HepG2 (cell line): ENCODE results near the gene ADI1. TPM values are rescaled to one million over a fixed set of nuclear protein-coding genes. Genes with fewer than 3 reads are reported as not detected.

ENCODE experiments used
- AKAP8 ChIP-seq: sonication (generic); formaldehyde crosslinking; IDR thresholded peaks from 2 replicates; pipeline ENCODE4 v1.5.1; 2020; ENCODE audit warnings: mild to moderate bottlenecking, missing genetic modification reagents
- ATAD3A ChIP-seq: sonication (generic); formaldehyde crosslinking; IDR thresholded peaks from 2 replicates; pipeline ENCODE4 v1.4.0; 2020; ENCODE audit warnings: missing genetic modification reagents
- ELF3 ChIP-seq: IDR thresholded peaks from 2 replicates; pipeline ENCODE4 v1.6.1; 2016; ENCODE audit warnings: missing genetic modification reagents, missing compliant biosample characterization
- FOXK1 ChIP-seq: sonication (generic); formaldehyde crosslinking; IDR thresholded peaks from 2 replicates; pipeline ENCODE4 v1.4.0; 2020; ENCODE audit warnings: low read depth, missing genetic modification reagents, borderline replicate concordance
- FUBP1 ChIP-seq: sonication (generic); formaldehyde crosslinking; IDR thresholded peaks from 2 replicates; pipeline ENCODE4 v1.5.1; 2020; ENCODE audit warnings: missing genetic modification reagents, mild to moderate bottlenecking, borderline replicate concordance
- HES4 ChIP-seq: sonication (generic); formaldehyde crosslinking; IDR thresholded peaks from 2 replicates; pipeline ENCODE4 v1.9.0; 2021; ENCODE audit warnings: mild to moderate bottlenecking, missing genetic modification reagents, borderline replicate concordance
- HNF1B ChIP-seq: sonication (generic); formaldehyde crosslinking; IDR thresholded peaks from 2 replicates; pipeline ENCODE4 v1.5.1; 2020; ENCODE audit warnings: mild to moderate bottlenecking, moderate library complexity, missing genetic modification reagents
- JDP2 ChIP-seq: sonication (generic); formaldehyde crosslinking; IDR thresholded peaks from 2 replicates; pipeline ENCODE4 v1.8.1; 2022; ENCODE audit warnings: missing genetic modification reagents, borderline replicate concordance
- KLF11 ChIP-seq: IDR thresholded peaks from 2 replicates; pipeline ENCODE4 v1.6.1; 2016; ENCODE audit warnings: missing compliant biosample characterization
- MTA3 ChIP-seq: sonication (generic); formaldehyde crosslinking; IDR thresholded peaks from 2 replicates; pipeline ENCODE4 v1.4.0; 2020; ENCODE audit warnings: missing genetic modification reagents
- NAIF1 ChIP-seq: sonication (generic); formaldehyde crosslinking; IDR thresholded peaks from 2 replicates; pipeline ENCODE4 v1.5.0; 2020; ENCODE audit warnings: mild to moderate bottlenecking, missing genetic modification reagents, borderline replicate concordance
- PPARG ChIP-seq: conservative IDR thresholded peaks from 2 replicates; pipeline ENCODE4 v1.6.1; 2016; ENCODE audit warnings: missing biosample characterization, missing genetic modification reagents
- RNF2 ChIP-seq: fragments of 450-650 bp; conservative IDR thresholded peaks from 2 replicates; pipeline ENCODE4 v1.6.1; 2016; ENCODE audit warnings: low read depth
- SKI ChIP-seq: fragments of 450-650 bp; IDR thresholded peaks from one replicate; pipeline ENCODE4 v1.6.1; 2018; ENCODE audit warnings: mild to moderate bottlenecking; ENCODE audit not compliant: partially characterized antibody
- SRSF1 ChIP-seq: fragments of 200-400 bp; formaldehyde crosslinking; optimal IDR thresholded peaks from 2 replicates; pipeline ENCODE3; 2017; ENCODE audit warnings: mild to moderate bottlenecking, low read depth, low read length, moderate library complexity
- THAP8 ChIP-seq: sonication (generic); formaldehyde crosslinking; IDR thresholded peaks from 2 replicates; pipeline ENCODE4 v1.5.1; 2020; ENCODE audit warnings: missing genetic modification reagents, mild to moderate bottlenecking, borderline replicate concordance
- THRA ChIP-seq: sonication (generic); formaldehyde crosslinking; IDR thresholded peaks from 2 replicates; pipeline ENCODE4 v1.4.0; 2020; ENCODE audit warnings: missing genetic modification reagents, borderline replicate concordance
- ZNF10 ChIP-seq: sonication (generic); formaldehyde crosslinking; IDR thresholded peaks from 2 replicates; pipeline ENCODE4 v1.4.0; 2020; ENCODE audit warnings: mild to moderate bottlenecking, low read depth, missing genetic modification reagents, borderline replicate concordance
- ZNF281 ChIP-seq: sonication (generic); formaldehyde crosslinking; IDR thresholded peaks from 2 replicates; pipeline ENCODE4 v1.4.0; 2020; ENCODE audit warnings: missing genetic modification reagents, borderline replicate concordance
- ZNF713 ChIP-seq: sonication (generic); formaldehyde crosslinking; IDR thresholded peaks from 2 replicates; pipeline ENCODE4 v1.4.0; 2020; ENCODE audit warnings: mild to moderate bottlenecking, missing genetic modification reagents
- ZNF788 ChIP-seq: sonication (generic); formaldehyde crosslinking; IDR thresholded peaks from 2 replicates; pipeline ENCODE4 v1.5.0; 2020; ENCODE audit warnings: mild to moderate bottlenecking, missing genetic modification reagents, borderline replicate concordance
- ZSCAN30 ChIP-seq: sonication (generic); formaldehyde crosslinking; IDR thresholded peaks from 2 replicates; pipeline ENCODE4 v1.5.0; 2020; ENCODE audit warnings: mild to moderate bottlenecking, missing genetic modification reagents
- polyA plus RNA-seq, 8 experiments: library from polyadenylated mRNA; depleted of rRNA in 3 of 8; stranded (reverse) in 7 of 8; unstranded in 1 of 8; fragments of >200 nt; fragmentation: Illumina TruSeq in 4 of 8; extraction: Trizol in 4 of 8; gene quantifications; 2 replicates each; pipeline versions ENCODE4 v1.2.1 to v1.2.3, GENCODE V29; 2011 to 2016; ENCODE audit warnings: low read depth in 4 of 8, missing spikeins in 1 of 8, mixed read lengths in 1 of 8; ENCODE audit not compliant: insufficient read depth in 1 of 8
- total RNA-seq, 5 experiments: library from RNA; depleted of rRNA; stranded (reverse); fragments of >200 nt; fragmentation: Illumina TruSeq; extraction: Trizol; gene quantifications; 2 replicates each; pipeline ENCODE4 v1.2.3, GENCODE V29; 2016; ENCODE audit warnings: low read depth in 1 of 5

Gene ADI1
- total and polyA plus RNA-seq, 2 of the 13 experiments (the other 11 are each of a cell fraction or from before 2014, with no cell fraction given), result 28.7 to 123 TPM

GRCh38 chr2:3465844-3466481 lies 53.4 kb downstream of the ADI1 start (continued):
- peak; percentile 86; the same call in 1 of the 2 replicates for TF ChIP-seq HNF1B (CRISPR knock-in tag)
- TF ChIP-seq NAIF1, result peak; percentile 75
- peak; percentile 100 for TF ChIP-seq THRA (CRISPR knock-in tag)
- TF ChIP-seq RNF2, result no peak
- TF ChIP-seq FOXK1 (CRISPR knock-in tag), result peak; percentile 70; the same call in 1 of the 2 replicates
- no peak for TF ChIP-seq FUBP1 (CRISPR knock-in tag)
- TF ChIP-seq MTA3 (CRISPR knock-in tag), result no peak
- no peak for TF ChIP-seq THAP8 (CRISPR knock-in tag)
- TF ChIP-seq AKAP8 (CRISPR knock-in tag), result 0 out of 2 replicates have a peak, but pooled peaks have one; percentile 33
- no peak for TF ChIP-seq ZNF713 (CRISPR knock-in tag)
- TF ChIP-seq SKI, result peak; percentile 96
- TF ChIP-seq HES4 (CRISPR knock-in tag), result no peak
- TF ChIP-seq SRSF1, result no peak
- TF ChIP-seq ZNF788 (CRISPR knock-in tag), result peak; percentile 33; the same call in 1 of the 2 replicates
- TF ChIP-seq ZSCAN30 (CRISPR knock-in tag), result no peak
- TF ChIP-seq ZNF10, result no peak
- peak; percentile 84 for TF ChIP-seq ELF3 (CRISPR knock-in tag)
- TF ChIP-seq ATAD3A (CRISPR knock-in tag), result no peak
- peak; percentile 85 for TF ChIP-seq PPARG
- no peak; the same call in 1 of the 2 replicates for TF ChIP-seq KLF11 (CRISPR knock-in tag)
- TF ChIP-seq ZNF281 (CRISPR knock-in tag), result no peak
- TF ChIP-seq JDP2, result no peak
